GM12878 (cell line): Measurements from ENCODE around the gene FAM210A. TPM values are rescaled to one million over a fixed set of nuclear protein-coding genes. Genes with fewer than 3 reads are reported as not detected.

Experiments used
- ATAC-seq: fragments of 200-7000 bp; cut with Tn5 transposase; 3 replicates; pipeline ENCODE4 v1.9.1; 2020; ENCODE audit warnings: mild to moderate bottlenecking, moderate library complexity
- BruUV-seq: library from RNA; stranded (reverse); fragments of 400-500 nt; replicated peaks from 2 replicates; lab custom pipeline; 2021; lab: Mats Ljungman, UMichigan
- CTCF ChIA-PET: fragments of 300-600 bp; sonication (Branson Sonifier 250); formaldehyde crosslinking; extraction: SDS; loops from one replicate; lab custom pipeline; 2021; ENCODE audit warnings: inconsistent platforms; lab: Yijun Ruan, JAX
- POLR2A ChIA-PET: fragments of 350-600 bp; formaldehyde crosslinking; extraction: SDS; loops from one replicate; lab custom pipeline; 2021; ENCODE audit warnings: inconsistent platforms; lab: Charles Lee
- RAD21 ChIA-PET: fragments of 300-600 bp; sonication (Branson Sonifier 250); formaldehyde crosslinking; loops from one replicate; lab custom pipeline; 2023; ENCODE audit warnings: antibody characterized with exemption; ENCODE audit not compliant: unreplicated experiment; lab: Charles Lee
- SMC1A ChIA-PET: fragments of 300-600 bp; sonication (Branson Sonifier 250); formaldehyde crosslinking; loops from one replicate; lab custom pipeline; 2023; ENCODE audit not compliant: unreplicated experiment, uncharacterized antibody; lab: Charles Lee
- DNase-seq: peaks from one replicate; pipeline ENCODE4 v3.0.0-alpha.2; 2011; ENCODE audit warnings: low read depth, low spot score
- FAIRE-seq: peaks from 3 replicates; lab custom pipeline; 2011; peaks lifted over from hg19 to GRCh38; lab: Jason Lieb, UNC
- H2AFZ ChIP-seq: 2 replicates; pipeline ENCODE4 v1.6.0; 2011; ENCODE audit warnings: low read depth, low read length, control low read depth; ENCODE audit not compliant: control insufficient read depth
- H3K27ac ChIP-seq: 2 replicates; pipeline ENCODE4 v1.5.1; 2011; ENCODE audit warnings: control low read depth; ENCODE audit not compliant: control insufficient read depth, insufficient read depth
- H3K27me3 ChIP-seq, 2 experiments: replicated peaks in 1 of 2; 2 replicates each; pipeline versions ENCODE4 v1.6.0 to v1.6.1; 2011; ENCODE audit warnings: low read length in 1 of 2; ENCODE audit not compliant: control insufficient read depth in 2 of 2, insufficient read depth in 2 of 2
- H3K36me3 ChIP-seq, 2 experiments: 2 replicates each; pipeline ENCODE4 v1.5.1; 2011; ENCODE audit warnings: low read length in 1 of 2; ENCODE audit not compliant: control insufficient read depth in 2 of 2, insufficient read depth in 2 of 2
- H3K4me1 ChIP-seq: 2 replicates; pipeline ENCODE4 v1.6.1; 2011; ENCODE audit warnings: mild to moderate bottlenecking, low read length, moderate library complexity, mixed read lengths; ENCODE audit not compliant: control insufficient read depth, insufficient read depth
- H3K4me2 ChIP-seq: 2 replicates; pipeline ENCODE4 v1.6.0; 2011; ENCODE audit warnings: control low read depth; ENCODE audit not compliant: control insufficient read depth, insufficient read depth
- H3K4me3 ChIP-seq: fragments of 200-600 bp; sonication (generic); 2 replicates; pipeline ENCODE4 v1.5.1; 2016
- H3K79me2 ChIP-seq: 2 replicates; pipeline ENCODE4 v1.6.0; 2011; ENCODE audit warnings: low read length; ENCODE audit not compliant: control insufficient read depth, insufficient read depth
- H3K9ac ChIP-seq: 2 replicates; pipeline ENCODE4 v1.8.0; 2011; ENCODE audit warnings: low read length, control low read depth, mixed read lengths; ENCODE audit not compliant: control insufficient read depth, insufficient read depth
- H3K9me3 ChIP-seq: replicated peaks from 3 replicates; pipeline ENCODE4 v1.5.1; 2011; ENCODE audit warnings: mild to moderate bottlenecking, low read length; ENCODE audit not compliant: control insufficient read depth, insufficient read depth
- H4K20me1 ChIP-seq: 2 replicates; pipeline ENCODE4 v1.6.0; 2011; ENCODE audit not compliant: control insufficient read depth, insufficient read depth
- EP300 ChIP-seq, 2 experiments: fragments of 150-350 bp in 1 of 2; IDR thresholded peaks; 2 replicates each; pipeline ENCODE4 v1.6.1; 2011 to 2012; ENCODE audit warnings: low read depth in 2 of 2, low read length in 2 of 2, borderline replicate concordance in 1 of 2, improper control_type of control experiment in 1 of 2, inconsistent platforms in 1 of 2; ENCODE audit not compliant: control insufficient read depth in 1 of 2
- MXI1 ChIP-seq: fragments of 150-350 bp; IDR thresholded peaks from 2 replicates; pipeline ENCODE4 v1.6.1; 2011; ENCODE audit warnings: low read depth, mild to moderate bottlenecking, inconsistent platforms, low read length, improper control_type of control experiment
- POU2F2 ChIP-seq: IDR thresholded peaks from 3 replicates; pipeline ENCODE4 v1.6.1; 2011; ENCODE audit warnings: low read depth, mild to moderate bottlenecking, low read length, borderline replicate concordance
- RAD21 ChIP-seq: IDR thresholded peaks from 2 replicates; pipeline ENCODE4 v1.6.1; 2011; ENCODE audit warnings: mild to moderate bottlenecking, low read depth, low read length, moderate library complexity; ENCODE audit not compliant: insufficient read depth
- RFX5 ChIP-seq: IDR thresholded peaks from 2 replicates; pipeline ENCODE4 v1.6.1; 2011; ENCODE audit warnings: low read depth, low read length, improper control_type of control experiment
- RUNX3 ChIP-seq: IDR thresholded peaks from 2 replicates; pipeline ENCODE4 v1.6.1; 2012; ENCODE audit warnings: low read length, inconsistent platforms
- SIN3A ChIP-seq: IDR thresholded peaks from 2 replicates; pipeline ENCODE4 v1.6.1; 2012; ENCODE audit warnings: low read depth, low read length, improper control_type of control experiment
- SMAD1 ChIP-seq: fragments of 450-650 bp; IDR thresholded peaks from 2 replicates; pipeline ENCODE4 v1.6.1; 2018; ENCODE audit warnings: mild to moderate bottlenecking, low read depth; ENCODE audit not compliant: partially characterized antibody
- WRNIP1 ChIP-seq: IDR thresholded peaks from 2 replicates; pipeline ENCODE4 v1.6.1; 2011; ENCODE audit warnings: low read depth, low read length, improper control_type of control experiment, borderline replicate concordance
- YY1 ChIP-seq: IDR thresholded peaks from 2 replicates; pipeline ENCODE4 v1.6.1; 2011; ENCODE audit warnings: low read depth, mild to moderate bottlenecking, low read length
- ZBED1 ChIP-seq: IDR thresholded peaks from 2 replicates; pipeline ENCODE4 v1.6.1; 2016; ENCODE audit warnings: borderline replicate concordance
- WGBS: methylation state at CpG from one replicate; pipeline ENCODE4 v1.1.6; 2016; ENCODE audit warnings: low lambda C conversion rate; ENCODE audit not compliant: insufficient replicate concordance, insufficient coverage; ENCODE audit errors: missing lambda C conversion rate; 5-methylcytosine and 5-hydroxymethylcytosine counted together
- in situ Hi-C: fragments of 300-500 bp; cut with MboI; formaldehyde crosslinking; loops from 9 replicates; pipeline ENCODE4 v1.14.3; 2018; ENCODE audit warnings: mixed read lengths
- intact Hi-C: fragments of 100-400 bp; cut with micrococcal nuclease; formaldehyde crosslinking; loops from one replicate; pipeline ENCODE4 v1.14.2; 2022; ENCODE audit not compliant: unreplicated experiment
- polyA plus RNA-seq, 11 experiments: library from polyadenylated mRNA; depleted of rRNA in 4 of 11; unstranded in 6 of 11; stranded (reverse) in 5 of 11; fragments of >200 nt; fragmentation: Nextera tagmentation in 4 of 11; fragmentation: Illumina TruSeq in 1 of 11; extraction: Ambion mirVana in 4 of 11; extraction: Trizol in 1 of 11; gene quantifications; 1 replicate in 1 of 11; 2 replicates in 10 of 11; pipeline versions ENCODE4 v1.2.1 to v1.2.3, GENCODE V29; 2011 to 2016; ENCODE audit warnings: inconsistent platforms in 2 of 11, missing spikeins in 2 of 11, low read depth in 1 of 11
- total RNA-seq, 4 experiments: library from RNA; depleted of rRNA in 3 of 4; stranded (reverse); fragments of >200 nt in 3 of 4; fragmentation: Illumina TruSeq in 1 of 4; extraction: Trizol in 1 of 4; gene quantifications; 2 replicates each; pipeline versions ENCODE4 v1.2.1 to v1.2.3, GENCODE V29; 2013 to 2021
- TF ChIP-seq, protein P1 (sequence below): IDR thresholded peaks from 2 replicates; pipeline ENCODE4 v1.6.1; 2012; ENCODE audit warnings: low read depth, low read length, improper control_type of control experiment
- TF ChIP-seq, protein P2 (sequence below): fragments of 450-650 bp; IDR thresholded peaks from 2 replicates; pipeline ENCODE4 v1.6.1; 2016; ENCODE audit warnings: mild to moderate bottlenecking
- TF ChIP-seq, protein P3 (sequence below): fragments of 450-650 bp; IDR thresholded peaks from 2 replicates; pipeline ENCODE4 v1.6.1; 2016; ENCODE audit warnings: mild to moderate bottlenecking, moderate library complexity, borderline replicate concordance

Gene FAM210A
- total and polyA plus RNA-seq, 10 of the 15 experiments (the other 5 are each of a cell fraction or from before 2014, with no cell fraction given), result 10.3 to 56.3 (median 17.7) TPM

DNA sequence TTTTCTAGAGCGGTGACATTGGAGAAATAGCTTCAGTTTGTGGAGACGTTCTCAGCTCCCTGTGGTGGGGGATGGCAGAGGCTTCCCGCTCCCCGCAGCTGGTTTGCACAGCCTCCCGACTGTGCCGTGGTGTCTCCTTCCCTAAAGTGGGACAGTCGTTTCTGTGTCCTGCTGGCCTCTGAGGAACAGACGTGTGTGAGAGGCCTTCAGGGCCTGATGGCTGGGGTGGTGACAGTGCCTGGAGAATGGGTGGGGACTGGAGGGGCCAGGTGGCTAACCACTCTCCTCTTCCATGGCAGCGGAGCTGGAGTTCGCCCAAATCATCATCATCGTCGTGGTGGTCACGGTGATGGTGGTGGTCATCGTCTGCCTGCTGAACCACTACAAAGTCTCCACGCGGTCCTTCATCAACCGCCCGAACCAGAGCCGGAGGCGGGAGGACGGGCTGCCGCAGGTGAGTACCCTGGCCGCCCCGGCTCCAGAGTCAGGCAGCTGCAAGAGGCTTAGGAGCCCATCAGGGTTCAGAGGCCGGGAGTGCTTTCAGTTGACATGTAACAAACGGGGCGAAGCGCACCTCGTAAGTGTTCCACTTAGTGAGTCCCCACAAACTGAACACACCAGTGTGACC, 105.4 kb downstream of the FAM210A start:
- CTCF ChIA-PET, result no interaction called here
- SMC1A ChIA-PET, result interaction anchor here (0.9 to 2.1 kb wide), 2 partner anchors 9 to 62 kb away, joined by 3 to 8 read pairs; no protein-coding TSS in a partner anchor
- no peaks in the 10 kb centered on the region; a peak in 2 of 4 replicates for H3K36me3 ChIP-seq
- H3K4me2 ChIP-seq, result no peak overlapping the region
- H3K4me1 ChIP-seq, result peaks cover 13% of the 10 kb centered on the region
- H3K9ac ChIP-seq, result no peak overlapping the region
- FAIRE-seq, result no peak
- no peak for ATAC-seq
- no peaks in the 10 kb centered on the region for H3K9me3 ChIP-seq
- no TSS peak for BruUV-seq
- in situ Hi-C loops (no loop called here), intact Hi-C loops (no loop called here)
- DNase-seq, result no peak
- no peaks in the 10 kb centered on the region for H3K27me3 ChIP-seq
- RAD21 ChIA-PET, result interaction anchor here (0.5 to 1.4 kb wide), 2 partner anchors 9 to 1304 kb away, joined by 3 to 6 read pairs; no protein-coding TSS in a partner anchor
- no peak overlapping the region for H3K4me3 ChIP-seq
- no peak overlapping the region for H3K27ac ChIP-seq
- no peak overlapping the region for H2AFZ ChIP-seq
- peaks cover 7% of the 10 kb centered on the region for H3K79me2 ChIP-seq
- POLR2A ChIA-PET, result interaction anchor here (0.5 kb wide), 1 partner anchor 916 kb away, joined by 3 read pairs; no protein-coding TSS in a partner anchor
- no peaks in the 10 kb centered on the region for H4K20me1 ChIP-seq
- 97% methylated on average over 29 of the region's 29 CpGs for WGBS
- TF ChIP-seq EP300 (IDR thresholded peaks at IDR 0.05; ENCODE audit: borderline replicate concordance in 1 of 2, control insufficient read depth in 1 of 2, low read depth in 2 of 2, low read length in 2 of 2) (no peak), RAD21 (no peak), POU2F2 (no peak), ZBED1 (no peak), RUNX3 (no peak), RFX5 (no peak), MXI1 (no peak), SMAD1 (no peak), WRNIP1 (no peak), YY1 (no peak), SIN3A (no peak)
- TF ChIP-seq, protein P1, sequence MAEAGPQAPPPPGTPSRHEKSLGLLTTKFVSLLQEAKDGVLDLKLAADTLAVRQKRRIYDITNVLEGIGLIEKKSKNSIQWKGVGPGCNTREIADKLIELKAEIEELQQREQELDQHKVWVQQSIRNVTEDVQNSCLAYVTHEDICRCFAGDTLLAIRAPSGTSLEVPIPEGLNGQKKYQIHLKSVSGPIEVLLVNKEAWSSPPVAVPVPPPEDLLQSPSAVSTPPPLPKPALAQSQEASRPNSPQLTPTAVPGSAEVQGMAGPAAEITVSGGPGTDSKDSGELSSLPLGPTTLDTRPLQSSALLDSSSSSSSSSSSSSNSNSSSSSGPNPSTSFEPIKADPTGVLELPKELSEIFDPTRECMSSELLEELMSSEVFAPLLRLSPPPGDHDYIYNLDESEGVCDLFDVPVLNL, result no peak
- TF ChIP-seq, protein P2, sequence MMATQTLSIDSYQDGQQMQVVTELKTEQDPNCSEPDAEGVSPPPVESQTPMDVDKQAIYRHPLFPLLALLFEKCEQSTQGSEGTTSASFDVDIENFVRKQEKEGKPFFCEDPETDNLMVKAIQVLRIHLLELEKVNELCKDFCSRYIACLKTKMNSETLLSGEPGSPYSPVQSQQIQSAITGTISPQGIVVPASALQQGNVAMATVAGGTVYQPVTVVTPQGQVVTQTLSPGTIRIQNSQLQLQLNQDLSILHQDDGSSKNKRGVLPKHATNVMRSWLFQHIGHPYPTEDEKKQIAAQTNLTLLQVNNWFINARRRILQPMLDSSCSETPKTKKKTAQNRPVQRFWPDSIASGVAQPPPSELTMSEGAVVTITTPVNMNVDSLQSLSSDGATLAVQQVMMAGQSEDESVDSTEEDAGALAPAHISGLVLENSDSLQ, result no peak
- TF ChIP-seq, protein P3, sequence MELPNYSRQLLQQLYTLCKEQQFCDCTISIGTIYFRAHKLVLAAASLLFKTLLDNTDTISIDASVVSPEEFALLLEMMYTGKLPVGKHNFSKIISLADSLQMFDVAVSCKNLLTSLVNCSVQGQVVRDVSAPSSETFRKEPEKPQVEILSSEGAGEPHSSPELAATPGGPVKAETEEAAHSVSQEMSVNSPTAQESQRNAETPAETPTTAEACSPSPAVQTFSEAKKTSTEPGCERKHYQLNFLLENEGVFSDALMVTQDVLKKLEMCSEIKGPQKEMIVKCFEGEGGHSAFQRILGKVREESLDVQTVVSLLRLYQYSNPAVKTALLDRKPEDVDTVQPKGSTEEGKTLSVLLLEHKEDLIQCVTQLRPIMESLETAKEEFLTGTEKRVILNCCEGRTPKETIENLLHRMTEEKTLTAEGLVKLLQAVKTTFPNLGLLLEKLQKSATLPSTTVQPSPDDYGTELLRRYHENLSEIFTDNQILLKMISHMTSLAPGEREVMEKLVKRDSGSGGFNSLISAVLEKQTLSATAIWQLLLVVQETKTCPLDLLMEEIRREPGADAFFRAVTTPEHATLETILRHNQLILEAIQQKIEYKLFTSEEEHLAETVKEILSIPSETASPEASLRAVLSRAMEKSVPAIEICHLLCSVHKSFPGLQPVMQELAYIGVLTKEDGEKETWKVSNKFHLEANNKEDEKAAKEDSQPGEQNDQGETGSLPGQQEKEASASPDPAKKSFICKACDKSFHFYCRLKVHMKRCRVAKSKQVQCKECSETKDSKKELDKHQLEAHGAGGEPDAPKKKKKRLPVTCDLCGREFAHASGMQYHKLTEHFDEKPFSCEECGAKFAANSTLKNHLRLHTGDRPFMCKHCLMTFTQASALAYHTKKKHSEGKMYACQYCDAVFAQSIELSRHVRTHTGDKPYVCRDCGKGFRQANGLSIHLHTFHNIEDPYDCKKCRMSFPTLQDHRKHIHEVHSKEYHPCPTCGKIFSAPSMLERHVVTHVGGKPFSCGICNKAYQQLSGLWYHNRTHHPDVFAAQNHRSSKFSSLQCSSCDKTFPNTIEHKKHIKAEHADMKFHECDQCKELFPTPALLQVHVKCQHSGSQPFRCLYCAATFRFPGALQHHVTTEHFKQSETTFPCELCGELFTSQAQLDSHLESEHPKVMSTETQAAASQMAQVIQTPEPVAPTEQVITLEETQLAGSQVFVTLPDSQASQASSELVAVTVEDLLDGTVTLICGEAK, result no peak
